Peyer's patch (tissue), 4 donors: ENCODE measurements around the gene TRIM63.

Source experiments
- CTCF ChIP-seq, 6 experiments: fragments of 450-650 bp in 4 of 6; fragments of 200-600 bp in 2 of 6; sonication (generic) in 1 of 6; IDR thresholded peaks; one replicate each; pipeline ENCODE4 v1.5.1; 2017 to 2019; ENCODE audit warnings: antibody characterized with exemption in 6 of 6, mild to moderate bottlenecking in 3 of 6, moderate library complexity in 1 of 6
- POLR2A ChIP-seq, 2 donors: fragments of 450-650 bp; IDR thresholded peaks; one replicate each; pipeline ENCODE4 v1.5.1; 2017; ENCODE audit warnings: antibody characterized with exemption in 2 of 2, mild to moderate bottlenecking in 2 of 2, moderate library complexity in 2 of 2

- no peak for TF ChIP-seq CTCF (IDR thresholded peaks at IDR 0.05)
- no peak for TF ChIP-seq POLR2A (IDR thresholded peaks at IDR 0.05)
These were observed 14.6 kb upstream of the TRIM63 start for GRCh38 chr1:26082020-26082350.
